Measurements from ENCODE around the gene DCPS. TPM values are rescaled to one million over a fixed set of nuclear protein-coding genes. Genes with fewer than 3 reads are reported as not detected.

The DCPS gene
- total and polyA plus RNA-seq, 2 of the 4 experiments (the other 2 are of a cell fraction) = 19.7 to 34.8 TPM

DNA sequence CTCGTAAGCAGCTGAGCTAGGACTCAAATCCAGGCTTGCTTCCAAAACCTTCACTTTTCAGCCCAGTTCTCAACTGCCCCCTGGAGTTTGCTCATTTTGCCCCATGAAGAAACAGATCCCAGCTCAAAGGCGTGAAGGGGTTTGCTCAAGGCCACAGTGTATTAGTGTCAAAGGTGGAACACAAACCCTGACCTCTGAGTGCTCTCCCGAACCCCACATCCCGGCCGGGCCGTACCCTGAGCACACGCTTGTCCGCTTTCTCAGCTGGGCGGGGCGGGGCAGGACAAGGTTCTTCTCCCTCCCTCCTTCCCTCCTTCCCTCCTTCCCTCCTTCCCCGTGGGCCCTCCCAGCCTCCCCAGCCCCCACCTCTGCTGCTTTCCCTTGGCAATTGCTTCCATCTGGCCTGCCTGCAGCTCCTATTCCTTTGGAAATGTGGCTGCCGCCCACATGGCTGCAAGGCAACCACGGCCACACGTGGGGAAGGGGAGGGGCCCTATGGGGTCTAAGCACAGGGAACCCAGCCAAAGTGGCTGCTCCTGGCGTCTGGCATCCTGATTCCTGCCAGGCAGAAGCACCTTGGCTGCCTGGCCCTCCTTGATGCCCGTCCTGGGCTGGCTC, 55.7 kb downstream of the DCPS start:
- peaks cover 4% of the 10 kb centered on the region for H4K20me1 ChIP-seq (ENCODE audit: insufficient read depth, low read length)
- H2AK9ac ChIP-seq (replicated peaks; ENCODE audit: low read depth, low read length, poor library complexity) = peak overlapping the region; percentile 67
- no peaks in the 10 kb centered on the region for H3K36me3 ChIP-seq (ENCODE audit: control insufficient read depth, insufficient read depth, low read length)
- dilution Hi-C loops (cut with HindIII; ENCODE audit: low sequenced_read_pairs, unreplicated experiment) = no loop called here
- in situ Hi-C loops (cut with MboI; ENCODE audit: low sequenced_read_pairs) = no loop called here
- H3K18ac ChIP-seq (ENCODE audit: low read depth, low read length) = no peak overlapping the region
- no peaks in the 10 kb centered on the region for H3K27me3 ChIP-seq (ENCODE audit: control insufficient read depth, insufficient read depth, low read length)
- ATAC-seq (ENCODE audit: low read depth) (no peak), DNase-seq (peak; percentile 37)
- H4K5ac ChIP-seq (ENCODE audit: low read depth, low read length) = no peak overlapping the region
- H3K4me1 ChIP-seq (ENCODE audit: control insufficient read depth, insufficient read depth, low read length) = peaks cover 17% of the 10 kb centered on the region
- H3K9me1 ChIP-seq (ENCODE audit: insufficient read depth, low read length) = peaks cover under 1% of the 10 kb centered on the region; the same call in 1 of the 2 replicates
- no peaks in the 10 kb centered on the region for H3K9me3 ChIP-seq (ENCODE audit: control insufficient read depth, insufficient read depth, low read length)
- POLR2A ChIA-PET (ENCODE audit: unreplicated experiment) = no interaction called here
- H2AK5ac ChIP-seq (ENCODE audit: low read depth, low read length) = 0 out of 2 replicates have a peak overlapping the region, but pooled peaks have one; percentile 18
- H3K23ac ChIP-seq (ENCODE audit: low read depth, low read length) = no peak overlapping the region
- H2BK120ac ChIP-seq (ENCODE audit: low read depth, low read length) = no peak overlapping the region
- H3K27ac ChIP-seq (ENCODE audit: insufficient read depth, low read length) = no peak overlapping the region
- H3K4me3 ChIP-seq (ENCODE audit: insufficient read depth, low read depth, low read length) = no peak overlapping the region
- 27% methylated on average over 3 of the region's 16 CpGs; no CpG with 5 or more reads in 1 of the 2 experiments for WGBS, 2 experiments (ENCODE audit: extremely low coverage in 2 of 2, insufficient read length in 1 of 2)
- no TSS peak for BruUV-seq (replicated peaks)
- intact Hi-C loops (cut with micrococcal nuclease) = no loop called here
- H4K91ac ChIP-seq (ENCODE audit: insufficient read depth, low read depth, low read length) = no peak overlapping the region
- H2BK20ac ChIP-seq (ENCODE audit: low read depth, low read length) = no peak overlapping the region
- no peak overlapping the region for H3K9ac ChIP-seq (ENCODE audit: low read depth, low read length)
- TF ChIP-seq ELK1 (IDR thresholded peaks at IDR 0.05; ENCODE audit: borderline replicate concordance, low read depth, low read length) (no peak), MAZ (IDR thresholded peaks at IDR 0.05; ENCODE audit: borderline replicate concordance, low read depth, low read length) (no peak), CEBPB (IDR thresholded peaks at IDR 0.05; ENCODE audit: low read depth, low read length) (no peak), CHD1 (IDR thresholded peaks at IDR 0.05; ENCODE audit: low read depth, low read length) (no peak), NFE2L2 (IDR thresholded peaks at IDR 0.05; ENCODE audit: low read depth, low read length) (no peak), RFX5 (IDR thresholded peaks at IDR 0.05; ENCODE audit: low read depth, low read length) (no peak), RAD21 (IDR thresholded peaks at IDR 0.05; ENCODE audit: low read length) (no peak), MAFK (IDR thresholded peaks at IDR 0.05; ENCODE audit: low read depth, low read length) (no peak), FOS (IDR thresholded peaks at IDR 0.05; ENCODE audit: low read depth, low read length) (no peak), MXI1 (IDR thresholded peaks at IDR 0.05; ENCODE audit: borderline replicate concordance, low read depth, low read length) (peak; percentile 49; the same call in 1 of the 2 replicates), RCOR1 (IDR thresholded peaks at IDR 0.05; ENCODE audit: insufficient replicate concordance, low read length) (no peak)
- TF ChIP-seq, protein P1, sequence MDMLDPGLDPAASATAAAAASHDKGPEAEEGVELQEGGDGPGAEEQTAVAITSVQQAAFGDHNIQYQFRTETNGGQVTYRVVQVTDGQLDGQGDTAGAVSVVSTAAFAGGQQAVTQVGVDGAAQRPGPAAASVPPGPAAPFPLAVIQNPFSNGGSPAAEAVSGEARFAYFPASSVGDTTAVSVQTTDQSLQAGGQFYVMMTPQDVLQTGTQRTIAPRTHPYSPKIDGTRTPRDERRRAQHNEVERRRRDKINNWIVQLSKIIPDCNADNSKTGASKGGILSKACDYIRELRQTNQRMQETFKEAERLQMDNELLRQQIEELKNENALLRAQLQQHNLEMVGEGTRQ (IDR thresholded peaks at IDR 0.05; ENCODE audit: low read depth, low read length) = peak; percentile 12; the same call in 1 of the 2 replicates
- H4K8ac ChIP-seq (ENCODE audit: low read depth in 2 of 2, low read length in 2 of 2) = no peak overlapping the region
- no peak overlapping the region for H2BK5ac ChIP-seq (ENCODE audit: low read depth, low read length, poor library complexity, severe bottlenecking)
- H2AFZ ChIP-seq (replicated peaks; ENCODE audit: low read length, poor library complexity) = no peak overlapping the region
- H3K56ac ChIP-seq (ENCODE audit: extremely low read depth, insufficient read depth, low read length) = no peak overlapping the region
- H2BK15ac ChIP-seq (ENCODE audit: low read depth, low read length) = no peak overlapping the region
- peaks cover 17 to 52% of the 10 kb centered on the region in 2 experiments for H3K79me1 ChIP-seq (ENCODE audit: low read depth in 1 of 2, low read length in 2 of 2)
- CTCF ChIA-PET = interaction anchor here (0.7 to 1.5 kb wide), 2 partner anchors 49 kb away, joined by 4 to 6 read pairs; no protein-coding TSS in a partner anchor
- no peak overlapping the region; the same call in 1 of the 2 replicates for H3K4me2 ChIP-seq (ENCODE audit: low read depth, low read length)
- H3K4ac ChIP-seq (ENCODE audit: low read depth, low read length) = no peak overlapping the region
- no peak overlapping the region for H3K14ac ChIP-seq (replicated peaks; ENCODE audit: low read depth, low read length)

All from IMR-90 (cell line).